Testis (tissue), 2 donors: ENCODE measurements around the gene SNN.

Experiments used
- CTCF ChIP-seq, 3 experiments: fragments of 450-650 bp in 2 of 3; fragments of 200-600 bp in 1 of 3; sonication (generic) in 1 of 3; IDR thresholded peaks; one replicate each; pipeline ENCODE4 v1.5.1; 2016 to 2019; ENCODE audit warnings: antibody characterized with exemption in 3 of 3, mild to moderate bottlenecking in 2 of 3, moderate library complexity in 1 of 3
- POLR2A ChIP-seq: fragments of 450-650 bp; IDR thresholded peaks from one replicate; pipeline ENCODE4 v1.6.1; 2017; ENCODE audit warnings: antibody characterized with exemption, mild to moderate bottlenecking, moderate library complexity

- TF ChIP-seq CTCF (IDR thresholded peaks at IDR 0.05) (no peak), POLR2A (no peak)
Measured at GRCh38 chr16:11679941-11680911, 12.0 kb downstream of the SNN start.
